ENCODE results near the gene MCU.
A peak's percentile ranks its signal among the peaks of the same experiment; 100 is the strongest.

The MCU gene

GRCh38 chr10:72687035-72687434 lies 4.9 kb upstream of the MCU start:
- no peaks in the 10 kb centered on the region for H3K36me3 ChIP-seq (ENCODE audit: control insufficient read depth in 2 of 2, insufficient read depth in 2 of 2, low read length in 2 of 2)
- no peak overlapping the region for H3K27ac ChIP-seq (ENCODE audit: low read length)
- H3K4me1 ChIP-seq (ENCODE audit: control insufficient read depth, insufficient read depth, low read length): no peaks in the 10 kb centered on the region
- no peak overlapping the region for H3K4me3 ChIP-seq (ENCODE audit: low read length in 2 of 2)
- H3K27me3 ChIP-seq (ENCODE audit: control insufficient read depth in 1 of 2, insufficient read depth in 2 of 2, low read length in 2 of 2): no peaks in the 10 kb centered on the region
- no peak overlapping the region for H3K9ac ChIP-seq (ENCODE audit: low read length in 2 of 2)
- H3K9me3 ChIP-seq (ENCODE audit: control insufficient read depth in 2 of 2, low read length in 2 of 2): no peaks in the 10 kb centered on the region

GRCh38 chr10:72688208-72688651 lies 3.7 kb upstream of the MCU start:
- Histone ChIP-seq H3K4me1 (ENCODE audit: control insufficient read depth, insufficient read depth, low read length) (no peaks in the 10 kb centered on the region), H3K9me3 (ENCODE audit: control insufficient read depth in 2 of 2, low read length in 2 of 2) (no peaks in the 10 kb centered on the region), H3K27ac (ENCODE audit: low read length) (no peak overlapping the region), H3K27me3 (ENCODE audit: control insufficient read depth in 1 of 2, insufficient read depth in 2 of 2, low read length in 2 of 2) (no peaks in the 10 kb centered on the region), H3K4me3 (ENCODE audit: low read length in 2 of 2) (no peak overlapping the region), H3K9ac (ENCODE audit: low read length in 2 of 2) (no peak overlapping the region), H3K36me3 (ENCODE audit: control insufficient read depth in 2 of 2, insufficient read depth in 2 of 2, low read length in 2 of 2) (no peaks in the 10 kb centered on the region)

GRCh38 chr10:72689660-72690059 lies 2.3 kb upstream of the MCU start:
- Histone ChIP-seq H3K27me3 (ENCODE audit: control insufficient read depth in 1 of 2, insufficient read depth in 2 of 2, low read length in 2 of 2) (no peaks in the 10 kb centered on the region), H3K4me3 (ENCODE audit: low read length in 2 of 2) (no peak overlapping the region), H3K4me1 (ENCODE audit: control insufficient read depth, insufficient read depth, low read length) (peaks cover 2% of the 10 kb centered on the region), H3K9me3 (ENCODE audit: control insufficient read depth in 2 of 2, low read length in 2 of 2) (no peaks in the 10 kb centered on the region), H3K9ac (ENCODE audit: low read length in 2 of 2) (no peak overlapping the region), H3K36me3 (ENCODE audit: control insufficient read depth in 2 of 2, insufficient read depth in 2 of 2, low read length in 2 of 2) (no peaks in the 10 kb centered on the region), H3K27ac (ENCODE audit: low read length) (no peak overlapping the region)

- Histone ChIP-seq H3K4me1 (ENCODE audit: control insufficient read depth, insufficient read depth, low read length) (peaks cover 2% of the 10 kb centered on the region), H3K9ac (ENCODE audit: low read length in 2 of 2) (no peak overlapping the region), H3K9me3 (ENCODE audit: control insufficient read depth in 2 of 2, low read length in 2 of 2) (no peaks in the 10 kb centered on the region), H3K27me3 (ENCODE audit: control insufficient read depth in 1 of 2, insufficient read depth in 2 of 2, low read length in 2 of 2) (no peaks in the 10 kb centered on the region), H3K36me3 (ENCODE audit: control insufficient read depth in 2 of 2, insufficient read depth in 2 of 2, low read length in 2 of 2) (no peaks in the 10 kb centered on the region), H3K27ac (ENCODE audit: low read length) (no peak overlapping the region), H3K4me3 (ENCODE audit: low read length in 2 of 2) (no peak overlapping the region)
Measured at GRCh38 chr10:72690071-72690755, 1.7 kb upstream of the MCU start.

- Histone ChIP-seq H3K4me1 (ENCODE audit: control insufficient read depth, insufficient read depth, low read length) (peaks cover 2% of the 10 kb centered on the region), H3K36me3 (ENCODE audit: control insufficient read depth in 2 of 2, insufficient read depth in 2 of 2, low read length in 2 of 2) (no peaks in the 10 kb centered on the region), H3K4me3 (ENCODE audit: low read length in 2 of 2) (peak overlapping the region; percentile 84 to 86), H3K27me3 (ENCODE audit: control insufficient read depth in 1 of 2, insufficient read depth in 2 of 2, low read length in 2 of 2) (no peaks in the 10 kb centered on the region), H3K27ac (ENCODE audit: low read length) (no peak overlapping the region), H3K9ac (ENCODE audit: low read length in 2 of 2) (peak overlapping the region in 1 of 2 donors; percentile 16), H3K9me3 (ENCODE audit: control insufficient read depth in 2 of 2, low read length in 2 of 2) (no peaks in the 10 kb centered on the region)
Measured at GRCh38 chr10:72691470-72691862, 477 bp upstream of the MCU start.

- Histone ChIP-seq H3K4me1 (ENCODE audit: control insufficient read depth, insufficient read depth, low read length) (peaks cover 2% of the 10 kb centered on the region), H3K27ac (ENCODE audit: low read length) (peak overlapping the region; percentile 47), H3K27me3 (ENCODE audit: control insufficient read depth in 1 of 2, insufficient read depth in 2 of 2, low read length in 2 of 2) (no peaks in the 10 kb centered on the region), H3K36me3 (ENCODE audit: control insufficient read depth in 2 of 2, insufficient read depth in 2 of 2, low read length in 2 of 2) (no peaks in the 10 kb centered on the region), H3K9me3 (ENCODE audit: control insufficient read depth in 2 of 2, low read length in 2 of 2) (no peaks in the 10 kb centered on the region), H3K9ac (ENCODE audit: low read length in 2 of 2) (peak overlapping the region; percentile 68 to 73), H3K4me3 (ENCODE audit: low read length in 2 of 2) (peak overlapping the region; percentile 79 to 84)
Measured at GRCh38 chr10:72692744-72692993, 726 bp downstream of the MCU start.

- Histone ChIP-seq H3K36me3 (ENCODE audit: control insufficient read depth in 2 of 2, insufficient read depth in 2 of 2, low read length in 2 of 2) (no peaks in the 10 kb centered on the region), H3K27ac (ENCODE audit: low read length) (peak overlapping the region; percentile 47), H3K9me3 (ENCODE audit: control insufficient read depth in 2 of 2, low read length in 2 of 2) (no peaks in the 10 kb centered on the region), H3K9ac (ENCODE audit: low read length in 2 of 2) (peak overlapping the region; percentile 68 to 73), H3K4me3 (ENCODE audit: low read length in 2 of 2) (peak overlapping the region; percentile 79 to 84), H3K27me3 (ENCODE audit: control insufficient read depth in 1 of 2, insufficient read depth in 2 of 2, low read length in 2 of 2) (no peaks in the 10 kb centered on the region), H3K4me1 (ENCODE audit: control insufficient read depth, insufficient read depth, low read length) (peaks cover 2% of the 10 kb centered on the region)
Measured at GRCh38 chr10:72692994-72693781, 1.2 kb downstream of the MCU start.

GRCh38 chr10:72694476-72695369 lies 2.8 kb downstream of the MCU start:
- Histone ChIP-seq H3K9me3 (ENCODE audit: control insufficient read depth in 2 of 2, low read length in 2 of 2) (no peaks in the 10 kb centered on the region), H3K4me3 (ENCODE audit: low read length in 2 of 2) (peak overlapping the region in 1 of 2 donors; percentile 7), H3K27me3 (ENCODE audit: control insufficient read depth in 1 of 2, insufficient read depth in 2 of 2, low read length in 2 of 2) (no peaks in the 10 kb centered on the region), H3K9ac (ENCODE audit: low read length in 2 of 2) (no peak overlapping the region), H3K4me1 (ENCODE audit: control insufficient read depth, insufficient read depth, low read length) (peaks cover 2% of the 10 kb centered on the region), H3K27ac (ENCODE audit: low read length) (no peak overlapping the region), H3K36me3 (ENCODE audit: control insufficient read depth in 2 of 2, insufficient read depth in 2 of 2, low read length in 2 of 2) (no peaks in the 10 kb centered on the region)

- Histone ChIP-seq H3K9ac (ENCODE audit: low read length in 2 of 2) (no peak overlapping the region), H3K27ac (ENCODE audit: low read length) (no peak overlapping the region), H3K36me3 (ENCODE audit: control insufficient read depth in 2 of 2, insufficient read depth in 2 of 2, low read length in 2 of 2) (no peaks in the 10 kb centered on the region), H3K4me1 (ENCODE audit: control insufficient read depth, insufficient read depth, low read length) (peaks cover 2% of the 10 kb centered on the region), H3K9me3 (ENCODE audit: control insufficient read depth in 2 of 2, low read length in 2 of 2) (no peaks in the 10 kb centered on the region), H3K4me3 (ENCODE audit: low read length in 2 of 2) (no peak overlapping the region), H3K27me3 (ENCODE audit: control insufficient read depth in 1 of 2, insufficient read depth in 2 of 2, low read length in 2 of 2) (no peaks in the 10 kb centered on the region)
Measured at GRCh38 chr10:72695496-72695895, 3.6 kb downstream of the MCU start.

- Histone ChIP-seq H3K9ac (ENCODE audit: low read length in 2 of 2) (no peak overlapping the region), H3K36me3 (ENCODE audit: control insufficient read depth in 2 of 2, insufficient read depth in 2 of 2, low read length in 2 of 2) (no peaks in the 10 kb centered on the region), H3K4me1 (ENCODE audit: control insufficient read depth, insufficient read depth, low read length) (peaks cover 2% of the 10 kb centered on the region), H3K27me3 (ENCODE audit: control insufficient read depth in 1 of 2, insufficient read depth in 2 of 2, low read length in 2 of 2) (no peaks in the 10 kb centered on the region), H3K27ac (ENCODE audit: low read length) (no peak overlapping the region), H3K9me3 (ENCODE audit: control insufficient read depth in 2 of 2, low read length in 2 of 2) (no peaks in the 10 kb centered on the region), H3K4me3 (ENCODE audit: low read length in 2 of 2) (no peak overlapping the region)
Measured at GRCh38 chr10:72697716-72698115, 5.8 kb downstream of the MCU start.

Data from stomach smooth muscle (tissue), 2 donors.